Chondrocyte (in vitro differentiated cells): ENCODE data around the gene PLP2. TPM values are rescaled to one million over a fixed set of nuclear protein-coding genes. Genes with fewer than 3 reads are reported as not detected.

Experiments used
- DNase-seq: peaks from one replicate; pipeline ENCODE4 v3.0.0; 2021; ENCODE audit warnings: mixed read lengths, low spot score
- H3K27ac Mint-ChIP-seq: one replicate; pipeline ENCODE4 v1.8.0; 2021; ENCODE audit warnings: mild to moderate bottlenecking, moderate library complexity, mixed read lengths; ENCODE audit not compliant: unreplicated experiment
- H3K27me3 Mint-ChIP-seq: 2 replicates; pipeline ENCODE4 v1.8.0; 2021; ENCODE audit warnings: low read depth, mixed read lengths
- H3K36me3 Mint-ChIP-seq: 2 replicates; pipeline ENCODE4 v1.8.0; 2021; ENCODE audit warnings: low read depth, mixed read lengths
- H3K4me1 Mint-ChIP-seq: 2 replicates; pipeline ENCODE4 v1.8.0; 2021; ENCODE audit warnings: low read depth, mild to moderate bottlenecking, mixed read lengths
- H3K4me3 Mint-ChIP-seq: one replicate; pipeline ENCODE4 v1.8.0; 2021; ENCODE audit warnings: mild to moderate bottlenecking, moderate library complexity, mixed read lengths; ENCODE audit not compliant: unreplicated experiment
- H3K9me3 Mint-ChIP-seq: 2 replicates; pipeline ENCODE4 v1.8.0; 2021; ENCODE audit warnings: low read depth, mixed read lengths
- CTCF ChIP-seq: fragments of 200-600 bp; sonication (generic); IDR thresholded peaks from 2 replicates; pipeline ENCODE4 v1.5.0; 2021; ENCODE audit warnings: antibody characterized with exemption, mild to moderate bottlenecking, moderate library complexity
- total RNA-seq: library from RNA; stranded (reverse); gene quantifications from 3 replicates; pipeline ENCODE4 v1.2.1, GENCODE V29; 2021

Gene PLP2
- total RNA-seq, 1 donor from 2014 or later, result 187 TPM

DNA sequence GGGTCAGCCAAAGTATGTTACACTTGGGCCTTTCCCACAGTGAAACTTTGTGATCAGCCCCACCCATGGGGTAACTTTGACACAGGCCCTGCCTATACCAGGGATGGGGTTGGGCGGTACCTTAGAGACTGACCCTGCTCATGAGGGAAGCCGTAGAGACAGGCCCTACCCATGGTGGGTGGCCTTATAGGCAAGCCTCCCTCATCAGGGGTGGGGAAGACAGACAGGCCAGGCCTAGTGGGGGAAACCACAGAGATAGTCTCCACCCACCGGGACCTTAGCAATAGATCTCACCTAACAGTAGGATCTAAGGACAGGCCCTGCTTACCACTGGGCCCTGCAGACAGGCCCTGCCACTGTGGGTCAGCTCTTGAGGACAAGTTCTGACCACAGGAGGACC, 6.8 kb downstream of the PLP2 start:
- no peak overlapping the region for H3K4me3 Mint-ChIP-seq
- no peak for DNase-seq
- peaks cover 16% of the 10 kb centered on the region for H3K36me3 Mint-ChIP-seq
- H3K27me3 Mint-ChIP-seq, result no peaks in the 10 kb centered on the region
- peaks cover 3% of the 10 kb centered on the region for H3K9me3 Mint-ChIP-seq
- no peak for TF ChIP-seq CTCF
- no peak overlapping the region for H3K27ac Mint-ChIP-seq
- H3K4me1 Mint-ChIP-seq, result peaks cover 3% of the 10 kb centered on the region

DNA sequence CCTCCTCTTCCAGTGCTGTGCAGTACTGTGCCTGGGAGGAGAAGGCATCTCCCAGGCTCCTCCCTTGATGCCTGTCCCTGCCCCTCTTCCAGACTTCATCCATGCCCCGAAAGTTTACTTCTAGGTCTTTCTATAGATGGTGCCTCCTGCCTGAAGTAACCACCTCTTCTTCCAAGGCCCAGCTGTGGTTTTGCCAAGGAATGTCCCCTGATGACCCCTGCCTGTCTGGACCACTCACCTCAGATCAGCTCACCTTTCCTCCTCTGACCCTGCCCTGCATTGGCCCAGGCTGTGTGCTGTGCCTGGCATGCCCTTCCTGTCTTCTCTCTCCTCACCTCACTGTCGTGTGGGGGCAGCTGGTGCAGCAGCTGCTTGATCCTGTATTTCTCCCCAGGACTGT, 7.7 kb downstream of the PLP2 start:
- H3K9me3 Mint-ChIP-seq, result peaks cover 3% of the 10 kb centered on the region
- H3K36me3 Mint-ChIP-seq, result peaks cover 16% of the 10 kb centered on the region
- H3K27ac Mint-ChIP-seq, result no peak overlapping the region
- no peak for DNase-seq
- TF ChIP-seq CTCF, result no peak
- no peaks in the 10 kb centered on the region for H3K27me3 Mint-ChIP-seq
- no peak overlapping the region for H3K4me3 Mint-ChIP-seq
- H3K4me1 Mint-ChIP-seq, result peaks cover 7% of the 10 kb centered on the region

- peaks cover 6% of the 10 kb centered on the region for H3K36me3 Mint-ChIP-seq
- TF ChIP-seq CTCF, result no peak
- peak; percentile 86 for DNase-seq
- peak overlapping the region; percentile 49 for H3K27ac Mint-ChIP-seq
- peaks cover 15% of the 10 kb centered on the region for H3K4me1 Mint-ChIP-seq
- peaks cover 3% of the 10 kb centered on the region for H3K9me3 Mint-ChIP-seq
- no peaks in the 10 kb centered on the region for H3K27me3 Mint-ChIP-seq
- H3K4me3 Mint-ChIP-seq, result peak overlapping the region; percentile 66
These were observed 12.1 kb downstream of the PLP2 start for GRCh38 chrX:49183701-49184281.

GRCh38 chrX:49184294-49185281, 12.9 kb downstream of the PLP2 start:
- DNase-seq, result peak; percentile 43
- Mint-ChIP-seq H3K4me1 (peaks cover 19% of the 10 kb centered on the region), H3K36me3 (peaks cover 4% of the 10 kb centered on the region), H3K27ac (peak overlapping the region; percentile 70), H3K4me3 (peak overlapping the region; percentile 66), H3K27me3 (no peaks in the 10 kb centered on the region), H3K9me3 (peaks cover under 1% of the 10 kb centered on the region)
- no peak for TF ChIP-seq CTCF
